GM12878 (cell line): ENCODE data around the gene SVOP. TPM values are rescaled to one million over a fixed set of nuclear protein-coding genes. Genes with fewer than 3 reads are reported as not detected.

Source experiments
- ATAC-seq: fragments of 200-7000 bp; cut with Tn5 transposase; 3 replicates; pipeline ENCODE4 v1.9.1; 2020; ENCODE audit warnings: mild to moderate bottlenecking, moderate library complexity
- BruUV-seq: library from RNA; stranded (reverse); fragments of 400-500 nt; replicated peaks from 2 replicates; lab custom pipeline; 2021; lab: Mats Ljungman, UMichigan
- CTCF ChIA-PET: fragments of 300-600 bp; sonication (Branson Sonifier 250); formaldehyde crosslinking; extraction: SDS; loops from one replicate; lab custom pipeline; 2021; ENCODE audit warnings: inconsistent platforms; lab: Yijun Ruan, JAX
- POLR2A ChIA-PET: fragments of 350-600 bp; formaldehyde crosslinking; extraction: SDS; loops from one replicate; lab custom pipeline; 2021; ENCODE audit warnings: inconsistent platforms; lab: Charles Lee
- RAD21 ChIA-PET: fragments of 300-600 bp; sonication (Branson Sonifier 250); formaldehyde crosslinking; loops from one replicate; lab custom pipeline; 2023; ENCODE audit warnings: antibody characterized with exemption; ENCODE audit not compliant: unreplicated experiment; lab: Charles Lee
- SMC1A ChIA-PET: fragments of 300-600 bp; sonication (Branson Sonifier 250); formaldehyde crosslinking; loops from one replicate; lab custom pipeline; 2023; ENCODE audit not compliant: unreplicated experiment, uncharacterized antibody; lab: Charles Lee
- DNase-seq: peaks from one replicate; pipeline ENCODE4 v3.0.0-alpha.2; 2011; ENCODE audit warnings: low read depth, low spot score
- FAIRE-seq: peaks from 3 replicates; lab custom pipeline; 2011; peaks lifted over from hg19 to GRCh38; lab: Jason Lieb, UNC
- H2AFZ ChIP-seq: 2 replicates; pipeline ENCODE4 v1.6.0; 2011; ENCODE audit warnings: low read depth, low read length, control low read depth; ENCODE audit not compliant: control insufficient read depth
- H3K27ac ChIP-seq: 2 replicates; pipeline ENCODE4 v1.5.1; 2011; ENCODE audit warnings: control low read depth; ENCODE audit not compliant: control insufficient read depth, insufficient read depth
- H3K27me3 ChIP-seq, 2 experiments: replicated peaks in 1 of 2; 2 replicates each; pipeline versions ENCODE4 v1.6.0 to v1.6.1; 2011; ENCODE audit warnings: low read length in 1 of 2; ENCODE audit not compliant: control insufficient read depth in 2 of 2, insufficient read depth in 2 of 2
- H3K36me3 ChIP-seq, 2 experiments: 2 replicates each; pipeline ENCODE4 v1.5.1; 2011; ENCODE audit warnings: low read length in 1 of 2; ENCODE audit not compliant: control insufficient read depth in 2 of 2, insufficient read depth in 2 of 2
- H3K4me1 ChIP-seq: 2 replicates; pipeline ENCODE4 v1.6.1; 2011; ENCODE audit warnings: mild to moderate bottlenecking, low read length, moderate library complexity, mixed read lengths; ENCODE audit not compliant: control insufficient read depth, insufficient read depth
- H3K4me2 ChIP-seq: 2 replicates; pipeline ENCODE4 v1.6.0; 2011; ENCODE audit warnings: control low read depth; ENCODE audit not compliant: control insufficient read depth, insufficient read depth
- H3K4me3 ChIP-seq: fragments of 200-600 bp; sonication (generic); 2 replicates; pipeline ENCODE4 v1.5.1; 2016
- H3K79me2 ChIP-seq: 2 replicates; pipeline ENCODE4 v1.6.0; 2011; ENCODE audit warnings: low read length; ENCODE audit not compliant: control insufficient read depth, insufficient read depth
- H3K9ac ChIP-seq: 2 replicates; pipeline ENCODE4 v1.8.0; 2011; ENCODE audit warnings: low read length, control low read depth, mixed read lengths; ENCODE audit not compliant: control insufficient read depth, insufficient read depth
- H3K9me3 ChIP-seq: replicated peaks from 3 replicates; pipeline ENCODE4 v1.5.1; 2011; ENCODE audit warnings: mild to moderate bottlenecking, low read length; ENCODE audit not compliant: control insufficient read depth, insufficient read depth
- H4K20me1 ChIP-seq: 2 replicates; pipeline ENCODE4 v1.6.0; 2011; ENCODE audit not compliant: control insufficient read depth, insufficient read depth
- EGR1 ChIP-seq, 2 experiments: IDR thresholded peaks; 1 replicate in 1 of 2; 2 replicates in 1 of 2; pipeline ENCODE4 v1.6.1; 2011 to 2012; ENCODE audit warnings: low read depth in 2 of 2, low read length in 2 of 2, borderline replicate concordance in 1 of 2, mild to moderate bottlenecking in 1 of 2, moderate library complexity in 1 of 2
- MAX ChIP-seq: IDR thresholded peaks from 2 replicates; pipeline ENCODE4 v1.6.1; 2012; ENCODE audit warnings: low read depth, low read length, improper control_type of control experiment
- PAX5 ChIP-seq: IDR thresholded peaks from 2 replicates; pipeline ENCODE4 v1.6.1; 2011; ENCODE audit warnings: low read depth, low read length, borderline replicate concordance
- SP1 ChIP-seq: IDR thresholded peaks from one replicate; pipeline ENCODE4 v1.6.1; 2011; ENCODE audit warnings: low read depth, low read length
- SPI1 ChIP-seq: IDR thresholded peaks from 2 replicates; pipeline ENCODE4 v1.6.1; 2011; ENCODE audit warnings: low read depth, mild to moderate bottlenecking, low read length, moderate library complexity, borderline replicate concordance; ENCODE audit not compliant: insufficient read depth
- SRF ChIP-seq, 2 experiments: IDR thresholded peaks; 2 replicates each; pipeline ENCODE4 v1.6.1; 2011; ENCODE audit warnings: low read depth in 2 of 2, low read length in 2 of 2, mild to moderate bottlenecking in 1 of 2, moderate library complexity in 1 of 2
- ZBTB40 ChIP-seq: fragments of 450-650 bp; IDR thresholded peaks from 2 replicates; pipeline ENCODE4 v1.6.1; 2016; ENCODE audit warnings: mild to moderate bottlenecking, moderate library complexity, borderline replicate concordance
- ZNF24 ChIP-seq: fragments of 450-650 bp; IDR thresholded peaks from 2 replicates; pipeline ENCODE4 v1.6.1; 2017; ENCODE audit warnings: antibody characterized with exemption, mild to moderate bottlenecking
- ZSCAN29 ChIP-seq: fragments of 450-650 bp; IDR thresholded peaks from 2 replicates; pipeline ENCODE4 v1.6.1; 2017; ENCODE audit warnings: mild to moderate bottlenecking, moderate library complexity
- WGBS: methylation state at CpG from one replicate; pipeline ENCODE4 v1.1.6; 2016; ENCODE audit warnings: low lambda C conversion rate; ENCODE audit not compliant: insufficient replicate concordance, insufficient coverage; ENCODE audit errors: missing lambda C conversion rate; 5-methylcytosine and 5-hydroxymethylcytosine counted together
- in situ Hi-C: fragments of 300-500 bp; cut with MboI; formaldehyde crosslinking; loops from 9 replicates; pipeline ENCODE4 v1.14.3; 2018; ENCODE audit warnings: mixed read lengths
- intact Hi-C: fragments of 100-400 bp; cut with micrococcal nuclease; formaldehyde crosslinking; loops from one replicate; pipeline ENCODE4 v1.14.2; 2022; ENCODE audit not compliant: unreplicated experiment
- polyA plus RNA-seq, 11 experiments: library from polyadenylated mRNA; depleted of rRNA in 4 of 11; unstranded in 6 of 11; stranded (reverse) in 5 of 11; fragments of >200 nt; fragmentation: Nextera tagmentation in 4 of 11; fragmentation: Illumina TruSeq in 1 of 11; extraction: Ambion mirVana in 4 of 11; extraction: Trizol in 1 of 11; gene quantifications; 1 replicate in 1 of 11; 2 replicates in 10 of 11; pipeline versions ENCODE4 v1.2.1 to v1.2.3, GENCODE V29; 2011 to 2016; ENCODE audit warnings: inconsistent platforms in 2 of 11, missing spikeins in 2 of 11, low read depth in 1 of 11
- total RNA-seq, 4 experiments: library from RNA; depleted of rRNA in 3 of 4; stranded (reverse); fragments of >200 nt in 3 of 4; fragmentation: Illumina TruSeq in 1 of 4; extraction: Trizol in 1 of 4; gene quantifications; 2 replicates each; pipeline versions ENCODE4 v1.2.1 to v1.2.3, GENCODE V29; 2013 to 2021
- TF ChIP-seq, protein P1 (sequence below): fragments of 450-650 bp; IDR thresholded peaks from 2 replicates; pipeline ENCODE4 v1.6.1; 2017; ENCODE audit warnings: antibody characterized with exemption, mild to moderate bottlenecking, moderate library complexity
- TF ChIP-seq, protein P2 (sequence below): fragments of 450-650 bp; IDR thresholded peaks from 2 replicates; pipeline ENCODE4 v1.6.1; 2016; ENCODE audit warnings: mild to moderate bottlenecking
- TF ChIP-seq, protein P3 (sequence below): IDR thresholded peaks from 2 replicates; pipeline ENCODE4 v1.6.1; 2012; ENCODE audit warnings: low read length, inconsistent platforms

The SVOP gene
- total and polyA plus RNA-seq, 10 of the 15 experiments (the other 5 are each of a cell fraction or from before 2014, with no cell fraction given), result under 0.01 TPM; not detected in 9

DNA sequence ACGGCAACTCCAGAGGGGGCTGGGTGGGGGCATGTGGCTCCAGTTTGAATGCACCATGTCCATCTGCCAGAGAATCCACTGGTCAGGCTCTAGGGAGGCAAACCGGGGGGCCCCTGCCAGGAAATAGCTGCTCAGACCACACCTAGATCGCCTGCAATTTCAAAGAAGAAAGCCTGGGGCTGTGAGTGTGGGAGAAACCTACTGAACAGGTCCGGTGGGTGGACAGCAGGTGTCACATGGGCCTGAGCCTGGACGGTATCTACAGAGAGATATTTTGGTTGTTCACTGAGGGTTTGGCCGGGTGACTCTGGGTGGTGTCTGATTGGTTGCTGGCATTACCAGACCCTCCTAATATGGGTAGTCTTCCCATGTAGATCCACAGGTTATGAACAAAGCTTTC is 109.0 kb downstream of the SVOP start:
- Histone ChIP-seq H3K36me3 (no peaks in the 10 kb centered on the region), H3K4me1 (no peaks in the 10 kb centered on the region), H3K27ac (no peak overlapping the region), H3K4me3 (no peak overlapping the region), H3K9ac (no peak overlapping the region), H4K20me1 (no peaks in the 10 kb centered on the region), H2AFZ (no peak overlapping the region), H3K79me2 (no peaks in the 10 kb centered on the region), H3K9me3 (no peaks in the 10 kb centered on the region; the same call in 2 of the 3 replicates), H3K27me3 (no peaks in the 10 kb centered on the region; a peak in 1 of 4 replicates), H3K4me2 (no peak overlapping the region)
- ChIA-PET POLR2A (no interaction called here), CTCF (no interaction called here), SMC1A (no interaction called here), RAD21 (no interaction called here)
- in situ Hi-C loops (no loop called here), intact Hi-C loops (no loop called here)
- no peak for FAIRE-seq
- no peak for DNase-seq
- 6% methylated on average over 6 of the region's 6 CpGs for WGBS
- no peak for ATAC-seq
- BruUV-seq, result no TSS peak
- TF ChIP-seq SPI1, result no peak
- TF ChIP-seq, protein P1, sequence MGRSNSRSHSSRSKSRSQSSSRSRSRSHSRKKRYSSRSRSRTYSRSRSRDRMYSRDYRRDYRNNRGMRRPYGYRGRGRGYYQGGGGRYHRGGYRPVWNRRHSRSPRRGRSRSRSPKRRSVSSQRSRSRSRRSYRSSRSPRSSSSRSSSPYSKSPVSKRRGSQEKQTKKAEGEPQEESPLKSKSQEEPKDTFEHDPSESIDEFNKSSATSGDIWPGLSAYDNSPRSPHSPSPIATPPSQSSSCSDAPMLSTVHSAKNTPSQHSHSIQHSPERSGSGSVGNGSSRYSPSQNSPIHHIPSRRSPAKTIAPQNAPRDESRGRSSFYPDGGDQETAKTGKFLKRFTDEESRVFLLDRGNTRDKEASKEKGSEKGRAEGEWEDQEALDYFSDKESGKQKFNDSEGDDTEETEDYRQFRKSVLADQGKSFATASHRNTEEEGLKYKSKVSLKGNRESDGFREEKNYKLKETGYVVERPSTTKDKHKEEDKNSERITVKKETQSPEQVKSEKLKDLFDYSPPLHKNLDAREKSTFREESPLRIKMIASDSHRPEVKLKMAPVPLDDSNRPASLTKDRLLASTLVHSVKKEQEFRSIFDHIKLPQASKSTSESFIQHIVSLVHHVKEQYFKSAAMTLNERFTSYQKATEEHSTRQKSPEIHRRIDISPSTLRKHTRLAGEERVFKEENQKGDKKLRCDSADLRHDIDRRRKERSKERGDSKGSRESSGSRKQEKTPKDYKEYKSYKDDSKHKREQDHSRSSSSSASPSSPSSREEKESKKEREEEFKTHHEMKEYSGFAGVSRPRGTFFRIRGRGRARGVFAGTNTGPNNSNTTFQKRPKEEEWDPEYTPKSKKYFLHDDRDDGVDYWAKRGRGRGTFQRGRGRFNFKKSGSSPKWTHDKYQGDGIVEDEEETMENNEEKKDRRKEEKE, result no peak
- no peak for TF ChIP-seq EGR1 (IDR thresholded peaks at IDR 0.05; ENCODE audit: borderline replicate concordance in 1 of 2, low read depth in 2 of 2, low read length in 2 of 2)
- no peak for TF ChIP-seq SRF (IDR thresholded peaks at IDR 0.05; ENCODE audit: low read depth in 2 of 2, low read length in 2 of 2)
- TF ChIP-seq, protein P2, sequence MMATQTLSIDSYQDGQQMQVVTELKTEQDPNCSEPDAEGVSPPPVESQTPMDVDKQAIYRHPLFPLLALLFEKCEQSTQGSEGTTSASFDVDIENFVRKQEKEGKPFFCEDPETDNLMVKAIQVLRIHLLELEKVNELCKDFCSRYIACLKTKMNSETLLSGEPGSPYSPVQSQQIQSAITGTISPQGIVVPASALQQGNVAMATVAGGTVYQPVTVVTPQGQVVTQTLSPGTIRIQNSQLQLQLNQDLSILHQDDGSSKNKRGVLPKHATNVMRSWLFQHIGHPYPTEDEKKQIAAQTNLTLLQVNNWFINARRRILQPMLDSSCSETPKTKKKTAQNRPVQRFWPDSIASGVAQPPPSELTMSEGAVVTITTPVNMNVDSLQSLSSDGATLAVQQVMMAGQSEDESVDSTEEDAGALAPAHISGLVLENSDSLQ, result no peak
- TF ChIP-seq, protein P3, sequence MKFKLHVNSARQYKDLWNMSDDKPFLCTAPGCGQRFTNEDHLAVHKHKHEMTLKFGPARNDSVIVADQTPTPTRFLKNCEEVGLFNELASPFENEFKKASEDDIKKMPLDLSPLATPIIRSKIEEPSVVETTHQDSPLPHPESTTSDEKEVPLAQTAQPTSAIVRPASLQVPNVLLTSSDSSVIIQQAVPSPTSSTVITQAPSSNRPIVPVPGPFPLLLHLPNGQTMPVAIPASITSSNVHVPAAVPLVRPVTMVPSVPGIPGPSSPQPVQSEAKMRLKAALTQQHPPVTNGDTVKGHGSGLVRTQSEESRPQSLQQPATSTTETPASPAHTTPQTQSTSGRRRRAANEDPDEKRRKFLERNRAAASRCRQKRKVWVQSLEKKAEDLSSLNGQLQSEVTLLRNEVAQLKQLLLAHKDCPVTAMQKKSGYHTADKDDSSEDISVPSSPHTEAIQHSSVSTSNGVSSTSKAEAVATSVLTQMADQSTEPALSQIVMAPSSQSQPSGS, result no peak
- TF ChIP-seq MAX, result no peak
- no peak for TF ChIP-seq ZSCAN29
- TF ChIP-seq SP1, result no peak
- TF ChIP-seq ZNF24, result no peak
- TF ChIP-seq ZBTB40, result no peak
- TF ChIP-seq PAX5, result no peak
